ENCODE results near the gene NFKBIL1. TPM values are rescaled to one million over a fixed set of nuclear protein-coding genes. Genes with fewer than 3 reads are reported as not detected.

Gene NFKBIL1
- total RNA-seq, 1 donor from 2014 or later: 40.0 TPM

GRCh38 chr6:31582230-31582643 is 34.8 kb downstream of the NFKBIL1 start, which contains the start of gene LTB:
Gene LTB, minus strand, starts transcription at chr6:31582424. Its CDS starts 7 bp downstream, at chr6:31582417.
- Histone ChIP-seq H3K27me3 (ENCODE audit: control insufficient read depth, insufficient read depth, low read length) (no peaks in the 10 kb centered on the region), H3K4me3 (ENCODE audit: low read depth, low read length) (peak within 1 kb of the TSS; percentile 68), H3K36me3 (ENCODE audit: control insufficient read depth, insufficient read depth, low read length) (no peaks in the 10 kb centered on the region)
- no peak for TF ChIP-seq CTCF (IDR thresholded peaks at IDR 0.05; ENCODE audit: insufficient read depth, low read length, severe bottlenecking)
- FAIRE-seq (no peak), DNase-seq (ENCODE audit: low read depth) (no peak)

GRCh38 chr6:31585491-31585890 is 38.1 kb downstream of the NFKBIL1 start:
- H3K36me3 ChIP-seq (ENCODE audit: control insufficient read depth, insufficient read depth, low read length): no peaks in the 10 kb centered on the region
- peak; percentile 5 for TF ChIP-seq CTCF (IDR thresholded peaks at IDR 0.05; ENCODE audit: insufficient read depth, low read length, severe bottlenecking)
- no peaks in the 10 kb centered on the region for H3K27me3 ChIP-seq (ENCODE audit: control insufficient read depth, insufficient read depth, low read length)
- H3K4me3 ChIP-seq (ENCODE audit: low read depth, low read length): no peak overlapping the region
- FAIRE-seq (no peak), DNase-seq (ENCODE audit: low read depth) (no peak)

- H3K27me3 ChIP-seq (ENCODE audit: control insufficient read depth, insufficient read depth, low read length): no peaks in the 10 kb centered on the region
- H3K36me3 ChIP-seq (ENCODE audit: control insufficient read depth, insufficient read depth, low read length): no peaks in the 10 kb centered on the region
- FAIRE-seq (no peak), DNase-seq (ENCODE audit: low read depth) (no peak)
- no peak within 1 kb of the TSS for H3K4me3 ChIP-seq (ENCODE audit: low read depth, low read length)
- no peak for TF ChIP-seq CTCF (IDR thresholded peaks at IDR 0.05; ENCODE audit: insufficient read depth, low read length, severe bottlenecking)
Measured at GRCh38 chr6:31586008-31586407, 38.6 kb downstream of the NFKBIL1 start, which contains the start of gene LST1. Gene LST1, plus strand, starts transcription at chr6:31586277. Its CDS starts 1,023 bp downstream, at chr6:31587300.

GRCh38 chr6:31586599-31587281 is 39.3 kb downstream of the NFKBIL1 start:
- Histone ChIP-seq H3K36me3 (ENCODE audit: control insufficient read depth, insufficient read depth, low read length) (no peaks in the 10 kb centered on the region), H3K27me3 (ENCODE audit: control insufficient read depth, insufficient read depth, low read length) (no peaks in the 10 kb centered on the region), H3K4me3 (ENCODE audit: low read depth, low read length) (no peak overlapping the region)
- no peak for TF ChIP-seq CTCF (IDR thresholded peaks at IDR 0.05; ENCODE audit: insufficient read depth, low read length, severe bottlenecking)
- DNase-seq (ENCODE audit: low read depth) (no peak), FAIRE-seq (no peak)

GRCh38 chr6:31587791-31588777 is 40.7 kb downstream of the NFKBIL1 start:
- Histone ChIP-seq H3K4me3 (ENCODE audit: low read depth, low read length) (no peak overlapping the region), H3K27me3 (ENCODE audit: control insufficient read depth, insufficient read depth, low read length) (no peaks in the 10 kb centered on the region), H3K36me3 (ENCODE audit: control insufficient read depth, insufficient read depth, low read length) (no peaks in the 10 kb centered on the region)
- no peak for TF ChIP-seq CTCF (IDR thresholded peaks at IDR 0.05; ENCODE audit: insufficient read depth, low read length, severe bottlenecking)
- no peak for FAIRE-seq
- DNase-seq (ENCODE audit: low read depth): no peak

Data from bronchial epithelial cell (primary cell).